Measurements from ENCODE around the gene EIF5. TPM values are rescaled to one million over a fixed set of nuclear protein-coding genes. Genes with fewer than 3 reads are reported as not detected.

The EIF5 gene
- total and polyA plus RNA-seq, 2 of the 4 experiments (the other 2 are of a cell fraction), result 181 to 241 TPM

GRCh38 chr14:103310576-103311095 lies 23.4 kb upstream of the EIF5 start:
- Histone ChIP-seq H3K18ac (ENCODE audit: low read depth, low read length) (no peak overlapping the region), H4K5ac (ENCODE audit: low read depth, low read length) (no peak overlapping the region), H3K4me2 (ENCODE audit: low read depth, low read length) (no peak overlapping the region), H2BK15ac (ENCODE audit: low read depth, low read length) (no peak overlapping the region), H3K4me3 (ENCODE audit: insufficient read depth, low read depth, low read length) (no peak overlapping the region), H2AK9ac (replicated peaks; ENCODE audit: low read depth, low read length, poor library complexity) (peak overlapping the region; percentile 26), H4K8ac (ENCODE audit: low read depth in 2 of 2, low read length in 2 of 2) (no peak overlapping the region), H2BK20ac (ENCODE audit: low read depth, low read length) (no peak overlapping the region), H3K4ac (ENCODE audit: low read depth, low read length) (no peak overlapping the region), H3K27me3 (ENCODE audit: control insufficient read depth, insufficient read depth, low read length) (peaks cover 7% of the 10 kb centered on the region), H3K14ac (replicated peaks; ENCODE audit: low read depth, low read length) (no peak overlapping the region), H2AK5ac (ENCODE audit: low read depth, low read length) (no peak overlapping the region), H3K56ac (ENCODE audit: extremely low read depth, insufficient read depth, low read length) (no peak overlapping the region), H3K36me3 (ENCODE audit: control insufficient read depth, insufficient read depth, low read length) (no peaks in the 10 kb centered on the region), H3K4me1 (ENCODE audit: control insufficient read depth, insufficient read depth, low read length) (peaks cover 3% of the 10 kb centered on the region), H2BK120ac (ENCODE audit: low read depth, low read length) (no peak overlapping the region), H3K9me1 (ENCODE audit: insufficient read depth, low read length) (no peaks in the 10 kb centered on the region), H2BK5ac (ENCODE audit: low read depth, low read length, poor library complexity, severe bottlenecking) (no peak overlapping the region), H2AFZ (replicated peaks; ENCODE audit: low read length, poor library complexity) (no peak overlapping the region), H3K27ac (ENCODE audit: insufficient read depth, low read length) (no peak overlapping the region), H3K79me1 (ENCODE audit: low read depth in 1 of 2, low read length in 2 of 2) (no peaks in the 10 kb centered on the region), H3K9me3 (ENCODE audit: control insufficient read depth, insufficient read depth, low read length) (peaks cover 4% of the 10 kb centered on the region), H4K91ac (ENCODE audit: insufficient read depth, low read depth, low read length) (no peak overlapping the region), H4K20me1 (ENCODE audit: insufficient read depth, low read length) (no peaks in the 10 kb centered on the region), H3K23ac (ENCODE audit: low read depth, low read length) (no peak overlapping the region), H3K9ac (ENCODE audit: low read depth, low read length) (no peak overlapping the region)
- ChIA-PET CTCF (no interaction called here), POLR2A (ENCODE audit: unreplicated experiment) (no interaction called here)
- intact Hi-C loops (cut with micrococcal nuclease) (no loop called here), dilution Hi-C loops (cut with HindIII; ENCODE audit: low sequenced_read_pairs, unreplicated experiment) (no loop called here), in situ Hi-C loops (cut with MboI; ENCODE audit: low sequenced_read_pairs) (no loop called here)
- no peak for TF ChIP-seq POLR2A (IDR thresholded peaks at IDR 0.05; ENCODE audit: low read depth, low read length)
- no peak for ATAC-seq (ENCODE audit: low read depth)
- no peak for DNase-seq
- WGBS, 2 experiments (ENCODE audit: extremely low coverage in 2 of 2, insufficient read length in 1 of 2), result no CpG with 5 or more reads among the region's 12 CpGs
- no TSS peak for BruUV-seq (replicated peaks)
